Daoy (cell line): ENCODE results near the gene ART4. TPM values are rescaled to one million over a fixed set of nuclear protein-coding genes. Genes with fewer than 3 reads are reported as not detected.

ENCODE experiments used
- DNase-seq: peaks from one replicate; pipeline ENCODE4 v3.0.0-alpha.2; 2015; ENCODE audit warnings: low read depth
- total RNA-seq: library from RNA; depleted of rRNA; stranded (reverse); fragments of >200 nt; shearing (Covaris generic); gene quantifications from 2 replicates; pipeline ENCODE4 v1.2.3, GENCODE V29; 2014

Gene ART4
- total RNA-seq, 1 experiment from 2014 or later = not detected

- DNase-seq = no peak
Measured at GRCh38 chr12:14852880-14853279, 9.6 kb upstream of the ART4 start.

DNA sequence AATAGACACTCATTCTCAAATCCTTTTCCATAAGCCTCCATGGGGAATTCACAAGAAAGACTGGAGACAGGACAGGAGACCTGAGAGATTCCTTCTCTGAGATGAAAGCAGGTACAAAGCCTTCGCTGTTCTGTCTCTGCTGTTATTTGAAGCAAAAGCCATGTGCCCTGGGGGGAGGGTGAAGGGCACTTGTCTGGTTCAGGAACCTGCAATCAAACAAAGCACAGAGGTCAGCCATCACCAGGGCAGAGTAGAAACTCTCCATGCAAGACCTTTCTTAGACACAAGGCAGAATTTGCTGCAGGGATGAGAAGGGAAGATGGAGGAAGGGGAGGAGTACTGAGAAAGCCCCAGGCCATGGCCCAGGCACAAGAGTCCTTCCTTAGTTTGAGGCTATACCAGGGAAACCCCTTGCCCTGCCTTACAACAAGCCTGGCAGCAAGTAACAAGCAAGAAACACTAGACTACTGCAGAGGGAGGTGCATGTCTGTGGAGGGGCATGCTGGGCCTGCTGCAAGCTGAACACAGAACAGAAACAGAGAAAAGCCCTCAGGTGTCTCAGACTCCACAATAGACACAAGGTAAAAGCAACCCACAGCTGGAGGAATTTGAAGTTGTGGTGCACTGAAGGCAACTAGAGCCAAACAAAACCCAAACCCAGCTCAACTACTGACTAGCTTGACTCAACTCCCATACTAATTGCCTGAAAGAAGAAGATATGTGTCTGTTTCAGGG is 7.8 kb upstream of the ART4 start:
- DNase-seq = no peak

DNA sequence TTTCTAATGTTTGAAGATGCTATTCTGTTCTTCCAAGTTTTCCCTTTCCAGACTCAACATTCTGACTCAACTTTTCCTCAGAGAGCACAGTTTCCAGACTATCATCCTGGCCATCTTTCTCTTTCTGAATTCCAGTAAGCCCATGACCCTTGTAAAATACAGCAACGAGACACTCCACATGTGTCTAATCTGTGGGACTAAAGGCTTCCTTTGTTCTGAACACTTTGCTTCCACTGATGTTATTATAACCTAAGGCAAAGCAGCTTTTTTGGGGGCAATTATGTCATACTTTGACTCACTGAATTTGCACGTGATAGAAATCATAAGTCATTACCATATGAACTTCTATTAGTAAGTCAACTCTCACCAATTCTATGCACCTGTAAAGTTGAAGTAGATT is 6.3 kb upstream of the ART4 start:
- peak; percentile 49 for DNase-seq

DNA sequence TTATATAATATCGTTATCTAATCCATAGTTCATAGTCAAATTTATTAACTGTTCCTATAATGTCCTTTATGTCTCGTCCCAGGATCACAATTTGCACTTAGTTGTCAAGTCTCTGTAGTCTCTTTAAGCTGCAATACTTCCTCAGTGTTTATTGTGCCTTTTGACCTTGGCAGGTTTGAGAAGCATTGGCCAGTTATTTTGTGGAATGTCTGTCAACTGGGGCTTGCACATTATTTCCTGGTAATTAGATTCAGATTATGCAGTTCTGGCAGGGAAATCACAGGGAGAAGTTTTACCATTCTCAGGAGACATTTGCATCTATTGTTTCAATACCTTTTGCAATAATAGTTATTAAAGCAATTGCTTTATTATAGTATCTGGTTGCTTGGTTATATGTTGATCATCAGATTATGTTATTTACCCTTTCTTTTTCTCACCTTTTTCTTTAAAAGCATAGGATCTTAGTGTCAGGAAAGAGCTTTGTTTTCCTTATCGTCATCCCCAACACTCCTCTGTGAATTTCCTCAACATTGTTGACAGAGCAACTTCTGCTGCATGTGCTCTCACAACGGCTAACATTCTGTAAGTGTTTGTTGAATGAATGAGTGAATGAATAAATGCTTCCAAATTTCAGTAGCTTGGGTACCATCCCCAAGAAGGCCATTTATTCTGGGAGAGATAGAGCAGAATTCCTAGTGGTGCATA is 3.7 kb upstream of the ART4 start:
- no peak for DNase-seq

- no peak for DNase-seq
Measured at GRCh38 chr12:14846042-14846587, 2.8 kb upstream of the ART4 start.

GRCh38 chr12:14845350-14845750 is 2.0 kb upstream of the ART4 start:
- DNase-seq = peak; percentile 60

DNA sequence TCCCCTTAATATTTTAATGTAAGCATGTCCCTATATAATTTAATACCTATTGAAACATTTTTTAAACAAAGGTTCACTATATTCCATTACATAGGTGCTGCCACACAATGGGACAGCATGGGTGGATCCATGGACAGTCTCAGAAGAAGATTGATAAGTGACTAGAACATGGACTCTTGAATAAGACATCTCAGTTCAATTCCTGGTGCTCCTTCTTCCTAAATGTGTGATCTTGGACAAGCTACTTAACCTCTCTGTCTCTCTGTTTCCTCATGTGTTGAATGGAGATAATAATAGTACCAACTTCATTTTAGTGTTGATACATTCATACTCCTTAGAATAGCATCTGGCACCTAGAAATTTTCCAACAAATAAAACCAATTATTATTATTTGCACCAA is 1.1 kb upstream of the ART4 start:
- no peak for DNase-seq

GRCh38 chr12:14842315-14842714 is 1.0 kb downstream of the ART4 start:
- DNase-seq = no peak

GRCh38 chr12:14841761-14842160 is 1.6 kb downstream of the ART4 start:
- DNase-seq = peak; percentile 84

DNA sequence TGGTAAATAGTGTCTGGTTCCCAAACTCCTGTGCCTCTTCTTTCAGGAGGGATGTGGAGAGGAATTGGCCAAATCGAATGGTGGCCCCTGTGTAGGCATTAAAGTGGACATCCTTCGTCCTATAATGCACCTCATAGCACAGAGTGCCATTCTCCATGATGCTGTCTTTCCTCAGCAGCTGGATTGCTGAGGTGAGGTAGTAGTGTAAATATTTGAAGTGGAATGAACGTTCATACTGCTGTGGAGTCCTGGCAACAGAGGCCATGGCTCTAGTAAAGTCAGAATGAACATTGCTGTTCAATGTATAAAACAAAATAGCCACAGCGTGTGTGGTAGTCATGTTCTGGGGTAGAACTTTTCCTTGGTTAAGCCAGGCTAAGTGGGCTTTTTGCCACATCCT is 2.7 kb downstream of the ART4 start:
- no peak for DNase-seq

DNA sequence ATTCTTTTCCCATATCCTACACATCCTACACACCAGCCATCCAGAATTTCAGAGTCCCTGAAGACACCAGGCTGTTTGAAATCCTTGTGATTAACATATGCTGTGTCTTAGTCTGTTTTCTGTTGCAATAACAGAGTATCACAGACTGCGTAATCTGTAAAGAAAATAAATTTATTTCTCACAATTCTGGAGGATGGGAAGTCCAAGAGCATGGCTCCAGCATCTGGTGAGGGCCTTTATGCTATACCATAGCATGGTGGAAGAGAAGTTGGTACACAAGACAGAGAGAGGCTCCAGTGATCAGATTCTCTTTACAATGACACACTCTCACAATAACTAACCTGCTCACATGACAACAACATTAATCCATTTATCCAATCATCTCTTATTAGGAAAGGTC is 4.1 kb downstream of the ART4 start:
- DNase-seq = no peak

GRCh38 chr12:14836336-14837210 is 6.8 kb downstream of the ART4 start:
- DNase-seq = peak; percentile 91

DNA sequence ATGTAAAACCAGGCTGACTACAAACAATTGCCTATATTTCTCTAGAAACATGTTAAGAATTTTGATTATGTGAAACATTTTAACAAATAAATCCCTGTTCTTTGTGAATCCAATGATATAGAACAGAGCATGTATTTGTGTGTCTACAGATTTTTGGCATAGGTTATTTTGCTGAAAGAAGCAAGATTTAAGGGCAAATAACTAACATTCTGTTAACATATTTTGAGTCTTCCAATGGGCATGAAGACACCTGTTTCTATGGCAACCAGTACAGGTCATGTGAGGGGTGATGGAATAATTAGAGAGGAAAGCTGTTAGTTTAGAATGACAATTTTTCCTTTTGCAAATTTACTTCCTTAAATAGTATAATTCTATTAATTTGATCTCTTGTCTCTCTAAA is 8.8 kb downstream of the ART4 start:
- DNase-seq = no peak

GRCh38 chr12:14833952-14834351 is 9.4 kb downstream of the ART4 start:
- peak; percentile 71 for DNase-seq

- no peak for DNase-seq
Measured at GRCh38 chr12:14833336-14833735, 10.0 kb downstream of the ART4 start.

GRCh38 chr12:14828892-14829291 is 14.4 kb downstream of the ART4 start:
- DNase-seq = peak; percentile 15

- DNase-seq = peak; percentile 31
Measured at GRCh38 chr12:14827043-14827442, 16.3 kb downstream of the ART4 start.

- DNase-seq = no peak
Measured at GRCh38 chr12:14826491-14826890, 16.8 kb downstream of the ART4 start.

DNA sequence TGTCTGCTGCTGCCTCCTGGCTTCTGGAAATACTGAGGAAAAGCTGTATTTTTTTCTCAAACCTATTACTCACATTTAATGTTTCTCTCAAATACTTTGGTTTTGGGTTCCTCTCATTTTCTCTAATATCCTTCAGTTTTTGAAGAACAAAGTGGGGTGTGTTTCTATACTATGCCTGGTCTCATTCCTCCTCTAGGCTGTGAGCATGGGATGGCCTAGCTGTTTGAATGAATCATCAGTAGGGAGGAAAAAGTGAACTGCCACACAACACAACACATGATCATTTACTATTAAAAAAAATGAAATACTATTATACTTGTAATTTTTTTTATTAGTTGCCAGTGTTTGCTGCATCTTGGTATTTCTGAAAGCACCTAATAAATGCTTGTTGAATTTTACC is 18.1 kb downstream of the ART4 start:
- DNase-seq = no peak

DNA sequence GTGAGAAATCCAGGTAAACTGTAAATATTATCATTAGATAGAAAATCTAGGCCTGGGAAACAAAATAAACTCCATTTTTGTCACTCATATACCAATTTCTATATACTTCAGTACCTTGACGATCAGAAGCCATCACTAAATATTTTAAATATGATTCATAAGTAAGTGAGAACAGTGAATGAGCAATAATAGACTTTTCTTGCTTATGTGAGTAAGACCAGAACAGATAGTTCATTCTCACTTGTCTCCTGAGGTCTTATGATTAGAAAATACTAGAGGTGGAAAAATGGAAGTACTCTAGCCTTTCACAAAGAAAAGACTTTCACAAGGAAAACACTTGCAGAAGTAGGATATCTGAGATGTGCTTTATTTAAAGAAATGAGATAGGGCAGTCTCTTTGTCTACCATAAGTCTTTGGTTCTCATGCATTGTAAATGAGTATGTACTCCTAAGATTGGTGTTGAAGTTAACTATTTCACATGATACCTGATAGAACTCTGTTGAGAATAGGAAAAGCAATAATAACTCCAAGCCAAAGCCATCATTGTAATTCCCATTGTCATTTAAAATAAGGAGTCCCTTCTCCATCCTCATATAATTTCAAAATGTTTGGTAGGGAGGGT is 19.2 kb downstream of the ART4 start:
- DNase-seq = no peak

- DNase-seq = no peak
Measured at GRCh38 chr12:14814014-14814413, 29.3 kb downstream of the ART4 start, which contains the start of gene SMCO3. SMCO3 (minus strand) TSS chr12:14814182; CDS start chr12:14806680, 7,502 bp downstream.

- DNase-seq = no peak
Measured at GRCh38 chr12:14811486-14811885, 31.8 kb downstream of the ART4 start.
